OCI-LY7 (cell line): ENCODE results near the gene RAB1B.

Experiments used
- EZH2phosphoT487 ChIP-seq: fragments of 200-600 bp; sonication (generic); IDR thresholded peaks from 2 replicates; pipeline ENCODE4 v1.6.1; 2018; ENCODE audit warnings: low read depth, borderline replicate concordance, mild to moderate bottlenecking, mixed run types, antibody characterized with exemption, low read length, moderate library complexity, mixed read lengths
- TF ChIP-seq, protein P1 (sequence below): fragments of 200-600 bp; sonication (generic); conservative IDR thresholded peaks from 2 replicates; pipeline ENCODE4 v1.5.1; 2014; ENCODE audit warnings: mild to moderate bottlenecking, antibody characterized with exemption, low read length, moderate library complexity, mixed read lengths

DNA sequence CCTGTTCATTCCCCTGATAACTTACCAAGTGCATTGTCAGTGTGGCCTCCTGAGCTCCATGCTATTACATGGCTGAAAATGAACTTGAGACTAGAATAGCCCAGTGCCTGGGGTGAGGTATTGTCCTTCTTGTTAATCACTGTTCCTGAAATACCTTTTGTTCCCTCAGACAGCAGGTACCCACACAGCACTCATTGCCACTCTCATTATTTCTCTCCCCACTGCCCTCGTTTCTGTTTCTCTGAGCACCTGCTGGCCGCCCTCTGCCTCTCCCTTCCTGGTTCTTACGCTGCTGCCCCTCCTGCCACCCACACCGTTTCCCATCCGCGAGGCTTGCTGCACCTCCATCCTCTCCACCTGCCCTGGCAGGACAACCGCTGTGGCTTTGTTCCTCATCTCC is 36.9 kb upstream of the RAB1B start:
- TF ChIP-seq, protein P1, sequence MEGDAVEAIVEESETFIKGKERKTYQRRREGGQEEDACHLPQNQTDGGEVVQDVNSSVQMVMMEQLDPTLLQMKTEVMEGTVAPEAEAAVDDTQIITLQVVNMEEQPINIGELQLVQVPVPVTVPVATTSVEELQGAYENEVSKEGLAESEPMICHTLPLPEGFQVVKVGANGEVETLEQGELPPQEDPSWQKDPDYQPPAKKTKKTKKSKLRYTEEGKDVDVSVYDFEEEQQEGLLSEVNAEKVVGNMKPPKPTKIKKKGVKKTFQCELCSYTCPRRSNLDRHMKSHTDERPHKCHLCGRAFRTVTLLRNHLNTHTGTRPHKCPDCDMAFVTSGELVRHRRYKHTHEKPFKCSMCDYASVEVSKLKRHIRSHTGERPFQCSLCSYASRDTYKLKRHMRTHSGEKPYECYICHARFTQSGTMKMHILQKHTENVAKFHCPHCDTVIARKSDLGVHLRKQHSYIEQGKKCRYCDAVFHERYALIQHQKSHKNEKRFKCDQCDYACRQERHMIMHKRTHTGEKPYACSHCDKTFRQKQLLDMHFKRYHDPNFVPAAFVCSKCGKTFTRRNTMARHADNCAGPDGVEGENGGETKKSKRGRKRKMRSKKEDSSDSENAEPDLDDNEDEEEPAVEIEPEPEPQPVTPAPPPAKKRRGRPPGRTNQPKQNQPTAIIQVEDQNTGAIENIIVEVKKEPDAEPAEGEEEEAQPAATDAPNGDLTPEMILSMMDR: no peak
- no peak for TF ChIP-seq EZH2phosphoT487
